GM23338 (cell line): ENCODE measurements around the gene KRT71. TPM values are rescaled to one million over a fixed set of nuclear protein-coding genes. Genes with fewer than 3 reads are reported as not detected.

Source experiments
- ATAC-seq: fragments of 200-7000 bp; cut with Tn5 transposase; 3 replicates; pipeline ENCODE4 v1.9.1; 2020
- DNase-seq: peaks from one replicate; pipeline ENCODE4 v3.0.0-alpha.2; 2015; ENCODE audit warnings: low spot score
- H2AFZ ChIP-seq: fragments of 200-600 bp; sonication (generic); 2 replicates; pipeline ENCODE4 v1.8.0; 2016; ENCODE audit warnings: antibody characterized with exemption, mild to moderate bottlenecking, moderate library complexity
- H3F3A ChIP-seq: fragments of 200-600 bp; sonication (generic); replicated peaks from 2 replicates; pipeline ENCODE4 v1.8.0; 2017; ENCODE audit warnings: antibody characterized with exemption, mixed run types, low read depth
- H3K27ac ChIP-seq: fragments of 200-600 bp; sonication (generic); 2 replicates; pipeline ENCODE4 v1.6.1; 2016; ENCODE audit warnings: low read depth
- H3K27me3 ChIP-seq: fragments of 200-600 bp; sonication (generic); 2 replicates; pipeline ENCODE4 v1.8.0; 2016; ENCODE audit warnings: mild to moderate bottlenecking, mixed run types, moderate library complexity; ENCODE audit not compliant: insufficient read depth
- H3K36me3 ChIP-seq: fragments of 200-600 bp; sonication (generic); 2 replicates; pipeline ENCODE4 v1.8.0; 2016; ENCODE audit warnings: mild to moderate bottlenecking; ENCODE audit not compliant: insufficient read depth
- H3K4me1 ChIP-seq: fragments of 200-600 bp; sonication (generic); 2 replicates; pipeline ENCODE4 v1.8.0; 2016; ENCODE audit warnings: mild to moderate bottlenecking, moderate library complexity; ENCODE audit not compliant: insufficient read depth
- H3K4me2 ChIP-seq: fragments of 200-600 bp; sonication (generic); 2 replicates; pipeline ENCODE4 v1.7.1; 2017; ENCODE audit warnings: mixed run types
- H3K4me3 ChIP-seq: fragments of 200-600 bp; sonication (generic); 2 replicates; pipeline ENCODE4 v1.6.1; 2016; ENCODE audit warnings: mixed run types
- H3K79me2 ChIP-seq: fragments of 200-600 bp; sonication (generic); replicated peaks from 2 replicates; pipeline ENCODE4 v1.8.0; 2017; ENCODE audit warnings: mild to moderate bottlenecking; ENCODE audit not compliant: insufficient read depth
- H3K9me2 ChIP-seq: fragments of 200-600 bp; sonication (generic); 2 replicates; pipeline ENCODE4 v1.8.0; 2017; ENCODE audit not compliant: insufficient read depth
- H4K20me1 ChIP-seq: fragments of 200-600 bp; sonication (generic); replicated peaks from 2 replicates; pipeline ENCODE4 v1.8.0; 2017; ENCODE audit warnings: mild to moderate bottlenecking; ENCODE audit not compliant: insufficient read depth
- H3K27ac Mint-ChIP-seq: 2 replicates; pipeline ENCODE4 v1.8.0; 2020; ENCODE audit warnings: inconsistent platforms, mild to moderate bottlenecking, moderate library complexity, mixed read lengths
- H3K27me3 Mint-ChIP-seq: 3 replicates; pipeline ENCODE4 v1.8.0; 2022; ENCODE audit warnings: low read depth, mild to moderate bottlenecking, moderate library complexity, mixed read lengths, inconsistent platforms; ENCODE audit not compliant: insufficient read depth, poor library complexity
- H3K36me3 Mint-ChIP-seq: 3 replicates; pipeline ENCODE4 v1.8.0; 2021; ENCODE audit warnings: low read depth, mild to moderate bottlenecking, inconsistent platforms, moderate library complexity, mixed read lengths
- H3K4me1 Mint-ChIP-seq: 3 replicates; pipeline ENCODE4 v1.8.0; 2020; ENCODE audit warnings: mild to moderate bottlenecking, inconsistent platforms, mixed read lengths
- H3K4me3 Mint-ChIP-seq: 3 replicates; pipeline ENCODE4 v1.8.0; 2021; ENCODE audit warnings: moderate library complexity, mild to moderate bottlenecking, inconsistent platforms, mixed read lengths
- H3K9me3 Mint-ChIP-seq: 3 replicates; pipeline ENCODE4 v1.8.0; 2020; ENCODE audit warnings: moderate library complexity, mild to moderate bottlenecking, inconsistent platforms, mixed read lengths
- CREB1 ChIP-seq: fragments of 250-450 bp; sonication (Bioruptor Pico); IDR thresholded peaks from 2 replicates; pipeline ENCODE4 v1.5.0; 2020; ENCODE audit warnings: low read depth, mild to moderate bottlenecking, moderate library complexity
- EZH2 ChIP-seq: fragments of 200-600 bp; sonication (generic); IDR thresholded peaks from one replicate; pipeline ENCODE4 v1.8.0; 2017; ENCODE audit warnings: antibody characterized with exemption, mild to moderate bottlenecking, low read depth; ENCODE audit not compliant: unreplicated experiment
- EZH2phosphoT487 ChIP-seq: fragments of 200-600 bp; sonication (generic); IDR thresholded peaks from one replicate; pipeline ENCODE4 v1.8.1; 2018; ENCODE audit warnings: antibody characterized with exemption; ENCODE audit not compliant: unreplicated experiment
- JUNB ChIP-seq: IDR thresholded peaks from one replicate; pipeline ENCODE4 v1.6.1; 2016; ENCODE audit warnings: antibody characterized with exemption; ENCODE audit not compliant: unreplicated experiment
- NANOG ChIP-seq: IDR thresholded peaks from 2 replicates; pipeline ENCODE4 v1.6.1; 2016; ENCODE audit warnings: antibody characterized with exemption, borderline replicate concordance
- POLR2AphosphoS5 ChIP-seq: IDR thresholded peaks from 2 replicates; pipeline ENCODE4 v1.6.1; 2016; ENCODE audit warnings: antibody characterized with exemption, low read depth
- REST ChIP-seq: IDR thresholded peaks from one replicate; pipeline ENCODE4 v1.6.1; 2018; ENCODE audit warnings: antibody characterized with exemption; ENCODE audit not compliant: unreplicated experiment
- STAT1 ChIP-seq: IDR thresholded peaks from one replicate; pipeline ENCODE4 v1.6.1; 2016; ENCODE audit warnings: antibody characterized with exemption; ENCODE audit not compliant: unreplicated experiment
- ZNF114 ChIP-seq: fragments of 250-450 bp; sonication (Bioruptor Pico); IDR thresholded peaks from 2 replicates; pipeline ENCODE4 v1.5.0; 2020; ENCODE audit warnings: mild to moderate bottlenecking, moderate library complexity
- ZNF331 ChIP-seq: fragments of 250-450 bp; sonication (Bioruptor Pico); IDR thresholded peaks from 2 replicates; pipeline ENCODE4 v1.5.0; 2020; ENCODE audit warnings: low read depth, mild to moderate bottlenecking, moderate library complexity
- ZNF462 ChIP-seq: fragments of 250-450 bp; sonication (Bioruptor Pico); IDR thresholded peaks from 2 replicates; pipeline ENCODE4 v1.5.0; 2020; ENCODE audit warnings: mild to moderate bottlenecking, moderate library complexity
- polyA plus RNA-seq: library from polyadenylated mRNA; unstranded; fragments of >200 nt; fragmentation: Nextera tagmentation; extraction: Ambion mirVana; gene quantifications from 2 replicates; pipeline ENCODE4 v1.2.1, GENCODE V29; 2016
- total RNA-seq: library from RNA; depleted of rRNA; stranded (reverse); fragments of >200 nt; shearing (Covaris generic); gene quantifications from 2 replicates; pipeline ENCODE4 v1.2.3, GENCODE V29; 2014
- TF ChIP-seq, protein P1 (sequence below), 2 experiments: fragments of 200-600 bp in 1 of 2; sonication (generic) in 1 of 2; conservative IDR thresholded peaks; 2 replicates each; pipeline versions ENCODE4 v1.5.1 to v1.6.1; 2016 to 2017; ENCODE audit warnings: antibody characterized with exemption in 2 of 2, low read depth in 2 of 2, mild to moderate bottlenecking in 2 of 2, moderate library complexity in 1 of 2
- TF ChIP-seq, protein P2 (sequence below): IDR thresholded peaks from 2 replicates; pipeline ENCODE4 v1.6.1; 2016; ENCODE audit warnings: antibody characterized with exemption

Gene KRT71
- total and polyA plus RNA-seq, 2 experiments from 2014 or later = not detected

DNA sequence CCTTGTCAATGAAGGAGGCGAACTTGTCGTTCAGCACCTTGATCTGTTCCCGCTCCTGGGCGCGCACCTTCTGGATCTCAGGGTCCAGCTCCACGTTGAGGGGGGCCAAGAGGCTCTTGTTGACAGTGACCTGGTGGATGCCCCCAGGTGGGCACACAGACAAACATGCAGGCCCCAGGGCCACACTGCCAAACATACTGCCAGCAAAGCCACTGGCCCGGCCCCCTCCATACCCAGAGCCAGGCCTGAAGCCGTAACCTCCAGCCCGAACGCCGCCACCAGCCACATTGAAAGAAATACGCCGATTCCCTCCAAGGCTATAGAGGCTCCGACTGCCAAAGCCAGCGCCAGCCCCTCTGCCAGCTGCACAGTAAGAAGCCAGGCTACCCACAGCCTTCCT lies 20.4 kb upstream of the KRT71 start:
- H3K27ac ChIP-seq = no peak overlapping the region
- H2AFZ ChIP-seq = no peak overlapping the region
- H3K27ac Mint-ChIP-seq = no peak overlapping the region
- TF ChIP-seq, protein P1, sequence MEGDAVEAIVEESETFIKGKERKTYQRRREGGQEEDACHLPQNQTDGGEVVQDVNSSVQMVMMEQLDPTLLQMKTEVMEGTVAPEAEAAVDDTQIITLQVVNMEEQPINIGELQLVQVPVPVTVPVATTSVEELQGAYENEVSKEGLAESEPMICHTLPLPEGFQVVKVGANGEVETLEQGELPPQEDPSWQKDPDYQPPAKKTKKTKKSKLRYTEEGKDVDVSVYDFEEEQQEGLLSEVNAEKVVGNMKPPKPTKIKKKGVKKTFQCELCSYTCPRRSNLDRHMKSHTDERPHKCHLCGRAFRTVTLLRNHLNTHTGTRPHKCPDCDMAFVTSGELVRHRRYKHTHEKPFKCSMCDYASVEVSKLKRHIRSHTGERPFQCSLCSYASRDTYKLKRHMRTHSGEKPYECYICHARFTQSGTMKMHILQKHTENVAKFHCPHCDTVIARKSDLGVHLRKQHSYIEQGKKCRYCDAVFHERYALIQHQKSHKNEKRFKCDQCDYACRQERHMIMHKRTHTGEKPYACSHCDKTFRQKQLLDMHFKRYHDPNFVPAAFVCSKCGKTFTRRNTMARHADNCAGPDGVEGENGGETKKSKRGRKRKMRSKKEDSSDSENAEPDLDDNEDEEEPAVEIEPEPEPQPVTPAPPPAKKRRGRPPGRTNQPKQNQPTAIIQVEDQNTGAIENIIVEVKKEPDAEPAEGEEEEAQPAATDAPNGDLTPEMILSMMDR (conservative IDR thresholded peaks at IDR 0.05; ENCODE audit: low read depth in 2 of 2) = no peak
- TF ChIP-seq ZNF462 (CRISPR knock-in tag) (no peak), EZH2 (no peak), NANOG (no peak), ZNF331 (CRISPR knock-in tag) (no peak), EZH2phosphoT487 (no peak), ZNF114 (no peak), STAT1 (no peak), POLR2AphosphoS5 (no peak), CREB1 (no peak), REST (no peak), JUNB (no peak)
- TF ChIP-seq, protein P2, sequence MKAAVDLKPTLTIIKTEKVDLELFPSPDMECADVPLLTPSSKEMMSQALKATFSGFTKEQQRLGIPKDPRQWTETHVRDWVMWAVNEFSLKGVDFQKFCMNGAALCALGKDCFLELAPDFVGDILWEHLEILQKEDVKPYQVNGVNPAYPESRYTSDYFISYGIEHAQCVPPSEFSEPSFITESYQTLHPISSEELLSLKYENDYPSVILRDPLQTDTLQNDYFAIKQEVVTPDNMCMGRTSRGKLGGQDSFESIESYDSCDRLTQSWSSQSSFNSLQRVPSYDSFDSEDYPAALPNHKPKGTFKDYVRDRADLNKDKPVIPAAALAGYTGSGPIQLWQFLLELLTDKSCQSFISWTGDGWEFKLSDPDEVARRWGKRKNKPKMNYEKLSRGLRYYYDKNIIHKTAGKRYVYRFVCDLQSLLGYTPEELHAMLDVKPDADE = no peak
- H3K4me3 ChIP-seq = no peak overlapping the region
- H3K4me1 Mint-ChIP-seq = no peaks in the 10 kb centered on the region
- H3K36me3 Mint-ChIP-seq = no peaks in the 10 kb centered on the region
- H3K27me3 ChIP-seq = no peaks in the 10 kb centered on the region
- no peaks in the 10 kb centered on the region for H3K9me3 Mint-ChIP-seq
- DNase-seq (no peak), ATAC-seq (no peak)
- H3K79me2 ChIP-seq = no peaks in the 10 kb centered on the region
- no peaks in the 10 kb centered on the region for H3K4me1 ChIP-seq
- H3K27me3 Mint-ChIP-seq = peaks cover 5% of the 10 kb centered on the region
- no peak overlapping the region for H3K4me3 Mint-ChIP-seq
- no peaks in the 10 kb centered on the region for H4K20me1 ChIP-seq
- no peak overlapping the region for H3K4me2 ChIP-seq
- H3K36me3 ChIP-seq = no peaks in the 10 kb centered on the region
- H3F3A ChIP-seq = no peaks in the 10 kb centered on the region
- no peaks in the 10 kb centered on the region for H3K9me2 ChIP-seq
